ENCODE measurements around the gene MIA.
A peak's percentile ranks its signal among the peaks of the same experiment; 100 is the strongest.

MIA gene

DNA sequence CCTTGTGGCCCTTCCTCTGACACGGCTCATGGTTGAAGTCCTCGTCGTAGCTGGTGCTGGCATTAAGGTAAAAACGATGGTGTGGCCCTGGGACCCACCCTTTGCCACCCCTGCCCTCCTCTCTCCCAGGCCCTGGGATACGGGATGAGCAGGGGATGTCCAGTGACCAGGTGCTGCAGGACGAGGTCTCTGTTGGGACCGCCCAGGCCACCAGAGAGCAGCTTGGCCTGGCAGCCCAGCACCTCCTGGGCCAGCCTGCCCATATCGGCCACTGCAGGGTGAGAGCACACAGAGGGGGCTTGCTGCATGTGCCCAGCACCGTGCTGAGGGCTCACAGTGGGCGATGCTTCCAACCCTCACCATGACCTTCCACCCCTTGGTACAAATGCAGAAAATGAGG is 31.4 kb upstream of the MIA start:
- FAIRE-seq = no peak
- no peak for DNase-seq (ENCODE audit: insufficient read length, low spot score)
- TF ChIP-seq, protein P1, sequence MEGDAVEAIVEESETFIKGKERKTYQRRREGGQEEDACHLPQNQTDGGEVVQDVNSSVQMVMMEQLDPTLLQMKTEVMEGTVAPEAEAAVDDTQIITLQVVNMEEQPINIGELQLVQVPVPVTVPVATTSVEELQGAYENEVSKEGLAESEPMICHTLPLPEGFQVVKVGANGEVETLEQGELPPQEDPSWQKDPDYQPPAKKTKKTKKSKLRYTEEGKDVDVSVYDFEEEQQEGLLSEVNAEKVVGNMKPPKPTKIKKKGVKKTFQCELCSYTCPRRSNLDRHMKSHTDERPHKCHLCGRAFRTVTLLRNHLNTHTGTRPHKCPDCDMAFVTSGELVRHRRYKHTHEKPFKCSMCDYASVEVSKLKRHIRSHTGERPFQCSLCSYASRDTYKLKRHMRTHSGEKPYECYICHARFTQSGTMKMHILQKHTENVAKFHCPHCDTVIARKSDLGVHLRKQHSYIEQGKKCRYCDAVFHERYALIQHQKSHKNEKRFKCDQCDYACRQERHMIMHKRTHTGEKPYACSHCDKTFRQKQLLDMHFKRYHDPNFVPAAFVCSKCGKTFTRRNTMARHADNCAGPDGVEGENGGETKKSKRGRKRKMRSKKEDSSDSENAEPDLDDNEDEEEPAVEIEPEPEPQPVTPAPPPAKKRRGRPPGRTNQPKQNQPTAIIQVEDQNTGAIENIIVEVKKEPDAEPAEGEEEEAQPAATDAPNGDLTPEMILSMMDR (IDR thresholded peaks at IDR 0.05; ENCODE audit: insufficient read depth, missing control alignments) = no peak

DNA sequence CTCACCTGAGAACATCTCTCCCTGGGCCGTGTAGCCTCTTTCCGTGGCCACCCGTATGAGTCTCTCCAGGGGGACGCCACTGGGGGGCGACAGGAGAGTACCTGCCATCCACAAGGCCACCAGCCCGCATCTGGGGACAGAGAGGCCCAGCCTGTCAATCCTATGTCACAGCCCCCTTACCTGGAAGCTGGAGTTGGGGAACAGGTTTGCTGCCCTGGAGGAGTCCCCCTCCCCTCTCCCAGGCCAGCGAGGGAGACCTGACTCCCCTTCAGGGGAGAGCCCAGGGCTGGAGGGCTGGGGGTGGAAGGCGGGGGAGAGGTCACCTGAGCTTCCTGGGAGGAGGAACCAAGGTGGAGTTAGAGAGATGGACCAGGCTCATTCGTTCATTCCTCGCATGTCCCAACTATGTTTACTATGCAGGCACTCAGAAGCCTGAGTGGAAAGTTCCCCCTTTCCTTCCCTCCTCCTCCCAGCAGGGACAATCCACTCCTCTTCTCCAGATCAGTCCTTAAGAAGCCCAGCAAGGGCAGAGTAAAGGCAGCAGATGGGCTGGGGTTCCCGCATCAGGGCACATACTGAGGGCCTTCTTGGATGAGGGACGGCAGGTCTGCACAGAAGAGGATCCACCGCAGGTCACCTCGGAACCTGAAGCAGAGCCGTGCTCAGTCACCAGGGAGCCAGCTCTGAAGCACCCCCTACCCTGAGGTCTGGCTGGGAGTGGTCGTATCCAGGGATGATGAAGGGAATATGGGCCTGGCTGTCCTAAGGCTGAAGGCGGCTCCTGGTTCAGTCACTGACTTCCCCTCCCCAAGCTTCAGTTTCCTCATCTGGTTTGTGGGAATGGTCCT is 30.5 kb upstream of the MIA start:
- DNase-seq (ENCODE audit: insufficient read length, low spot score) (no peak), FAIRE-seq (no peak)
- TF ChIP-seq, protein P1 (IDR thresholded peaks at IDR 0.05; ENCODE audit: insufficient read depth, missing control alignments) = peak; percentile 20

DNA sequence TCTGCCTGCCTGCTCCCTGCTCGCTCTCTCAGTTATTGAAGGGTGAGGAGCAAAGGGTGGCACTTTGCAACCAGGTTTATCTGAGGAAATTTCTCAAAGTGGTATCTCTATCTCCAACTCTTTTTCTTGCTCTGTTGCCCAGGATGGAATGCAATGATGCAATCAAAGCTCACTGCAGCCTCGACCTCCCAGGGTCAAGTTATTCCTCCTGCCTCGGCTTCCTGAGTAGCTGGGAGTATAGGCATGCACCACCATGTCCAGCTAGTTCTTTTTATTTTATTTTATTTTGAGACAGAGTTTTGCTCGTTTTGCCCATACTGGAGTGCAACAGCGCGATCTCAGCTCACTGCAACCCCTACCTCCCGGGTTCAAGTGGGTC is 29.9 kb upstream of the MIA start:
- FAIRE-seq = no peak
- TF ChIP-seq, protein P1 (IDR thresholded peaks at IDR 0.05; ENCODE audit: insufficient read depth, missing control alignments) = no peak

DNA sequence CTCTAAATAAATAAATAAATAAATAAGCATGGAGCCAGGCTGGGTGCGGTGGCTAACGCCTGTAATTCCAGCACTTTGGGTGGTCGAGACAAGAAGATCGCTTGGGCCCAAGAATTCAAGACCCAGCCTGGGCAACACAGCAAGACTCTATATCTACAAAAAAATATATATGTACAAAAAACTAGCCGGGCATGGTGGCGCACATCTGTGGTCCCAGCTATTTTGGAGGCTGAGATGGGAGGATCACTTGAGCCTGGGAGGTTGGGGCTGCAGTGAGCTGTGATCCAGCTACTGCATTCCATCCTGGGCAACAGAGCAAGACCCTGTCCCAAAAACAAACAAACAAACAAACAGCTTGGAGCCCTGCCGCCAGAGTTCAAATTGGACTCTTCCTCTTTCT is 27.8 kb upstream of the MIA start:
- FAIRE-seq (no peak), DNase-seq (ENCODE audit: insufficient read length, low spot score) (no peak)
- TF ChIP-seq, protein P1 (IDR thresholded peaks at IDR 0.05; ENCODE audit: insufficient read depth, missing control alignments) = no peak

More for the DNA sequence above, 29.9 kb upstream of the MIA start:
- DNase-seq (ENCODE audit: insufficient read length, low spot score) = no peak

DNA sequence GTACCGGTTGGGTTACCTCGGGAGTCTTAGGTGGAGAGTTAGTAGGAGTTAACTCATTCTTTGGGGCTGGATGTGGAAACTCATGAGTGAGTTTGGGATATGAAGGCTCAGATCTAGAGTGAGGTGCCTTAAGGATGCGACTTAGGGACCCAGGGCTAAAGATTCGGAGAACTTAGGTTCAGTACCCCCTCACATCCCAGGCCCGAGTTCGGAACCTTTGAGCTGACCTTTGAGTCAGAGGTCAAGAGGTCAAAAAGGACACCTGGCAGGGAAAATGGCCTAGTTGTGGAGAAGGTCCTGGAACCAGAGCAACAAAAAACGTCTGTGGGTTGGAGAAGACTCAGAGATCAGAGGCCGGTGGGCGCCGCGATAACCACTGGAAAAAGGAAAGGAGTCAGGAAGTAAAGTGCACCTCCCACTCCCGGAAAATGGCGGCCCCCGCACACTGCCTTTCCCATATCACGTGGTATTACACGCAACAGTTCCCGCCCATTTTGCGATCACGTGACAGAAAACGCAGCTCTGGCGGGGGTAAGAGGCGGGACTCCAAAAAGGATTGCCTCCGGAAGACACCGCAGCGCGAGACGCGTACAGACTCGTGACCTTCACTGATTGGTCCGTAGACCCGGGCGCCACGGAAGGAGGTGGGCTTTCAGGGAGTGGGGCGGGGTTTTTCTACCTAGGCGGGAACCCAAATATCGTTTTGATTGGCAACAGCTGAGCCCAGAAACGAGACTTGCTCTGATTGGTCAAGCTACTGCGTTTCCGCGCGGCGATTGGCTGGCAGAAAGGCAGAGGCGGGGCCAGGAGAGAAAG is 25.1 kb upstream of the MIA start, which contains the start of gene ACTMAP:
Gene ACTMAP, minus strand, starts transcription at position 420 of the 816 bp plus-strand sequence. CDS start 674 bp downstream, outside the sequence.
- TF ChIP-seq, protein P1 (IDR thresholded peaks at IDR 0.05; ENCODE audit: insufficient read depth, missing control alignments) = no peak
- no peak for FAIRE-seq
- DNase-seq (ENCODE audit: insufficient read length, low spot score) = peak; percentile 89

DNA sequence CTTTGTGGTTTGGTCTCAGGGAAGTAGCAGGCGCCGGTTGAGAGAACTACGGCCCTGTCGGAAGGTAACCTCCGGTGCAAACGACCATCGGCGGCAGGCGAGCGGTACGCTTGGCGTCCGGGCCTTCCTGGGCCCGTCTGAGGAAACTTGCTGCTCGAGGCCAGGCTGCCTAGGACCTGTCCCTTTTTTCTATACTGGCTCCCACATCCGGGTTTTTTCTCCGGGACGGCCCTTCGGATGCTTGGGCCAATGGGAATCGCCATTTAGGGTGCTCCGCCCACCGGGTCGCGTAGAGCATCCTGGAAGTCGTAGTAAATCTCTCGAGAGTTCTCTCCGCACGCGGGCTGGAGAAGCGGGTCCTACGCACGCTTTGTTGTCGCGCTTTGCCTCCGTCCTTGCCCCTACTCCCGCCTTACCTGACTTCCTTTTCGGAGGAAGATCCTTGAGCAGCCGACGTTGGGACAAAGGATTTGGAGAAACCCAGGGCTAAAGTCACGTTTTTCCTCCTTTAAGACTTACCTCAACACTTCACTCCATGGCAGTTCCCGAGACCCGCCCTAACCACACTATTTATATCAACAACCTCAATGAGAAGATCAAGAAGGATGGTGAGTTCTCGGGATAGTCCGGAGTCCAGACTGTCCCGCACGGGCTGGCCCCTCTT is 24.3 kb upstream of the MIA start, which contains the start of gene SNRPA:
Gene SNRPA, plus strand, starts transcription at position 330 of the 664 bp plus-strand sequence. Its CDS starts 206 bp downstream, at position 536.
- FAIRE-seq = no peak
- DNase-seq (ENCODE audit: insufficient read length, low spot score) = peak; percentile 79
- TF ChIP-seq, protein P1 (IDR thresholded peaks at IDR 0.05; ENCODE audit: insufficient read depth, missing control alignments) = no peak

Data from D721Med (cell line).